IPS-18a (cell line): ENCODE data around the gene TBX21.
"Not testable (repeated sequence)": the region's sequence is repeated elsewhere in the genome, so short reads cannot be mapped to it uniquely, and the experiment has no call there.

Experiments used
- H3K27ac ChIP-seq: one replicate; pipeline ENCODE4 v1.5.1; 2013; ENCODE audit warnings: low read length
- H3K27me3 ChIP-seq: one replicate; pipeline ENCODE4 v1.6.1; 2013; ENCODE audit warnings: mild to moderate bottlenecking, low read length; ENCODE audit not compliant: control insufficient read depth, insufficient read depth
- H3K36me3 ChIP-seq: one replicate; pipeline ENCODE4 v1.6.1; 2013; ENCODE audit warnings: low read depth, low read length; ENCODE audit not compliant: control insufficient read depth
- H3K4me1 ChIP-seq: one replicate; pipeline ENCODE4 v1.6.1; 2013; ENCODE audit warnings: low read depth, low read length; ENCODE audit not compliant: control insufficient read depth
- H3K4me3 ChIP-seq: one replicate; pipeline ENCODE4 v1.5.1; 2013; ENCODE audit warnings: low read length
- H3K9ac ChIP-seq: one replicate; pipeline ENCODE4 v1.6.1; 2013; ENCODE audit warnings: mild to moderate bottlenecking, low read length, moderate library complexity
- H3K9me3 ChIP-seq: one replicate; pipeline ENCODE4 v1.6.1; 2013; ENCODE audit warnings: low read depth, low read length; ENCODE audit not compliant: control insufficient read depth

TBX21 gene

GRCh38 chr17:47773649-47774048 lies 40.6 kb downstream of the TBX21 start:
- not testable (repeated sequence) for H3K9ac ChIP-seq, H3K4me1 ChIP-seq, H3K4me3 ChIP-seq, H3K27ac ChIP-seq, H3K36me3 ChIP-seq, H3K9me3 ChIP-seq
- H3K27me3 ChIP-seq = peaks cover 20% of the 10 kb centered on the region

DNA sequence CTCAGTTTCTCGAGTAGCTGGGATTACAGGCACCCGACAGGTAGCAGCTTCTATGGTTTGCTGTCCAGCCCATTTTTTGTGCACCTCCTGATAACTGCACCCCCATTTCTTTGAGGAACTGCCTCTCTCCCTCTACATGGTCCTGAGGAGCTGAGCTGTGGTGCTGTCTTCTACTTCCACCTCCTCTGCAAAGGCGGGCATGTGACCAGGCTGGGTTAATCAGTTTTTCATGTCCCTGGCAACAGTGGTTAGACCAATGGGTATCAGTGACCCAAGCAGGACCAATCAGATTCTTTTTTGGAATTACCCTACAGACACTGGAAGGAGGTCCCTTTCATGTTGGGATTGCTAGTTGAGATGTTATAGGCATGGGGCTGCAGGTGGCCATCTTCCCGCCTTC lies 41.3 kb downstream of the TBX21 start:
- Histone ChIP-seq H3K27me3 (peaks cover 20% of the 10 kb centered on the region), H3K4me1 (no peaks in the 10 kb centered on the region), H3K4me3 (no peak overlapping the region), H3K27ac (no peak overlapping the region), H3K9me3 (no peaks in the 10 kb centered on the region), H3K36me3 (no peaks in the 10 kb centered on the region), H3K9ac (no peak overlapping the region)

DNA sequence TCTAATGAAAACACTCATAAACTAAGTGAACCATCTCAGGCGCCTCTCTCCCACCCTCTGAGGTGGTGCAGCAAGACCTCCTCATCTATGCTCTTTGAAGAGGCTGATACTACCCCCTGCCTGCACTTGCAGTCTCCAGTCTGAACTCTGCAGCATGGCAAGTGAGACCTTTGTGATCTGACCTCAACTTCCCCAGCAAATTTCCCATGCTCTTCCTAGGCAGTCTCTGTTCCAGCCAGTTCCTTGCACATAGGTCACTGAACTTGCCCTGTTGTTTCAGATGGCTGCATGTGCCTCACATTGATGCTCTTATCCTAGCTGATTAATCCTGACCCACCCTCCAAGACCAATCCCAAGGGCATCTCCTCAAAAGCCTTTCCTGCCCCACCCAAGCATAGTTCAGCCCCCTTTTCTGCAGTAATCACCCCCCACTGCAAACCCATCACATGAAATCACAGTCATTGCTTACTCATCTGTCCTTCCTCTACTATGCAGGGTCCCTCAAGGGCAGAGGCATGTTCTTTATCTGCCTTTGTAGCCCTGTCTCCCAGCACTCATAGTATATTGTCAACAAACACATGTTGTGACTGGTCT lies 42.0 kb downstream of the TBX21 start:
- no peak overlapping the region for H3K9ac ChIP-seq
- H3K4me3 ChIP-seq = no peak overlapping the region
- no peaks in the 10 kb centered on the region for H3K36me3 ChIP-seq
- H3K27ac ChIP-seq = no peak overlapping the region
- no peaks in the 10 kb centered on the region for H3K4me1 ChIP-seq
- H3K27me3 ChIP-seq = peaks cover 20% of the 10 kb centered on the region
- no peaks in the 10 kb centered on the region for H3K9me3 ChIP-seq

- no peaks in the 10 kb centered on the region for H3K9me3 ChIP-seq
- H3K4me1 ChIP-seq = no peaks in the 10 kb centered on the region
- H3K27me3 ChIP-seq = peaks cover 20% of the 10 kb centered on the region
- H3K4me3 ChIP-seq = no peak overlapping the region
- no peaks in the 10 kb centered on the region for H3K36me3 ChIP-seq
- no peak overlapping the region for H3K9ac ChIP-seq
- no peak overlapping the region for H3K27ac ChIP-seq
These were observed 43.5 kb downstream of the TBX21 start for GRCh38 chr17:47776330-47777197.

DNA sequence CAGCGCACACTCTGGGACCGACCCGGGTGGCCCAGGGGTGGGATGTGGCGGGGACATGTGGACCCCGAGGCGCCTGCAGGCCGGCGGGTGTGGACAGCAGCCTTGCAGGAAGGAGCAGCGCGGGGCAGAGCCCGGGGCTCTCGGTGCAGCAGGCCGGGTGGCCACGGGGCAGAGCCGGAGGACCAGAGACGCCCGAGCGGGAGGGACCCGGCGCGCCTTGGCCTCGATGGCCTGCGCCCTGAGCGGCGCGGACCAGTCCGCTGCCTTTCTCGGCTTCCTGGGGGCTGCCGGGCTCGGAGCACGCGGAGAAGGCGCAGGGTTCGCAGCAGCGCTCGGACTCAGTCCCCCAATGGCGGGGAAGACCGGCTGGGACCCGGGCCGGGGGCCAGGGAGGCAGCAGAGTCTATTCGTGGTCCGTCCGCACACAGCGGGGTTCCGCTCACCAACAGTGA lies 45.2 kb downstream of the TBX21 start:
- Histone ChIP-seq H3K9ac (no peak overlapping the region), H3K36me3 (no peaks in the 10 kb centered on the region), H3K4me1 (no peaks in the 10 kb centered on the region), H3K27ac (no peak overlapping the region), H3K4me3 (no peak overlapping the region), H3K9me3 (no peaks in the 10 kb centered on the region), H3K27me3 (peaks cover 18% of the 10 kb centered on the region)

DNA sequence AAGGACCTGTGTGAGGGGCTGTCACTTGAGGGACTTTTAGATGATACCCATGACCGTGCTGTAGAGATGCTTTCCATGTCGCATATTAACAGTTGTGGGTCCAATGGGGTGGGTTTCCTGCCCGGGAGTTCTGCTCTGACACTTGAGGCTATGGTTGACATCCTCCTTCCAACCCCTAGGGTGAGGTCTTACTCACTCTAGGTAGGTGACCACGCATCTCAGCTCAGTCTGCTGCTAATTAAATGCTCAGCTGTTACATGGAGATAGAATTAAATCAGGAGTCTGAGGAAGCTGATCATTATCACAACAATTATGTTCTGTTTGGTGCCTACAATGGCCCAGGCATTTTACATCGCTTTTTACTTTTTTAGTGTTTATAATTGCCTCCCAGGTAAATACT lies 48.4 kb downstream of the TBX21 start:
- Histone ChIP-seq H3K9me3 (no peaks in the 10 kb centered on the region), H3K27ac (no peak overlapping the region), H3K36me3 (no peaks in the 10 kb centered on the region), H3K9ac (no peak overlapping the region), H3K4me1 (no peaks in the 10 kb centered on the region), H3K4me3 (no peak overlapping the region), H3K27me3 (peaks cover 3% of the 10 kb centered on the region)

DNA sequence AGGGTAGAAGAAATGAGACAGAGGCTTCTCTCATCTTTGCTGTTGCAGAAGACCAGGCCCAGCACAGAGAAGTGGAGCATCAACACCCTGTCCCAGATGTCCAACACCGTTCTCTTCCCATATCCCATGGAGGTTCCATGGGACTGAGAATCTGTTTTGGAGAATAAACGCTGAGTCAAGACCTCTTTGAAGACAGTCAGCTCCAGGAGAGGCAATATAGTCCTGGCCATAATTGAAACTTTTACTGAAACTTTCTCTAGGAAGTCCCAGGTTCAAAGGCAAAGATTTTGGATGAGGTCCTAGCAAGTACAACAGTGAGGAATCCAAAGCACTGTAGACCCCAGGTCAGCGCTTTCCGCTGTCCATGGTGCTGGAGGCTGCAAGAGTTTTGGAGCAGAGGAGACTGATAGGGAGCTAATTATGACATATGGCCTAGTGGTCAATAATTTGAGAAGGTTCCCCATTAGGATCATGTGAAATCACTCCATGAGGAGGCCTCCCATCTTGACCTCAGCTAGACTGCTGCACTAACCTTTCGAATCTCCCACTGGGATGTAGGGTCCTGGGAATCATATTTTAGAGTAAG lies 52.6 kb downstream of the TBX21 start:
- H3K9me3 ChIP-seq = no peaks in the 10 kb centered on the region
- no peak overlapping the region for H3K27ac ChIP-seq
- no peak overlapping the region for H3K9ac ChIP-seq
- no peaks in the 10 kb centered on the region for H3K36me3 ChIP-seq
- H3K27me3 ChIP-seq = peaks cover 34% of the 10 kb centered on the region
- peaks cover 3% of the 10 kb centered on the region for H3K4me1 ChIP-seq
- H3K4me3 ChIP-seq = no peak overlapping the region

- no peak overlapping the region for H3K27ac ChIP-seq
- peaks cover 75% of the 10 kb centered on the region for H3K27me3 ChIP-seq
- peaks cover 3% of the 10 kb centered on the region for H3K4me1 ChIP-seq
- H3K36me3 ChIP-seq = no peaks in the 10 kb centered on the region
- H3K9ac ChIP-seq = peak overlapping the region; percentile 32
- H3K9me3 ChIP-seq = no peaks in the 10 kb centered on the region
- peak overlapping the region; percentile 68 for H3K4me3 ChIP-seq
These were observed 56.9 kb downstream of the TBX21 start for GRCh38 chr17:47789611-47790561.

GRCh38 chr17:47791025-47791424 lies 58.0 kb downstream of the TBX21 start:
- Histone ChIP-seq H3K9me3 (no peaks in the 10 kb centered on the region), H3K9ac (no peak overlapping the region), H3K4me3 (no peak overlapping the region), H3K27ac (no peak overlapping the region), H3K36me3 (no peaks in the 10 kb centered on the region), H3K4me1 (peaks cover 3% of the 10 kb centered on the region), H3K27me3 (peaks cover 80% of the 10 kb centered on the region)

GRCh38 chr17:47792457-47792856 lies 59.4 kb downstream of the TBX21 start:
- Histone ChIP-seq H3K9me3 (no peaks in the 10 kb centered on the region), H3K9ac (no peak overlapping the region), H3K4me3 (no peak overlapping the region), H3K27me3 (peaks cover 80% of the 10 kb centered on the region), H3K27ac (no peak overlapping the region), H3K36me3 (no peaks in the 10 kb centered on the region), H3K4me1 (peaks cover 3% of the 10 kb centered on the region)

DNA sequence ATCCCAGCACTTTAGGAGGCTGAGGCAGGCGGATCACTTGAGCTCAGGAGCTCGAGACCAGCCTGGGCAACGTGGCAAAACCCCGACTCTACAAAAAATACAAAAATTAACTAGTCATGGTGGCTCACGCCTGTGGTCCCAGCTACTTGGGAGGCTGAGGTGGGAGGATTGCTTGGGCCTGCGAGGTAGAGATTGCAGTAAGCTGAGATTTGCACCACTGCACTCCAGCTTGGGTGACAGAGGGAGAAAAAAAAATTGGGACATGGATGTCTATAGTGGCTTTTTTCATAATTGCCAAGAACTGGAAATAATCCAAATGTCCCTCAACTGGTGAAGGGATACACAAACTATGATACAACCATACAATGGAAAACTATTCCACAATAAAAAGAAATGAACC lies 59.9 kb downstream of the TBX21 start:
- no peak overlapping the region for H3K27ac ChIP-seq
- H3K4me3 ChIP-seq = no peak overlapping the region
- H3K27me3 ChIP-seq = peaks cover 76% of the 10 kb centered on the region
- peaks cover 3% of the 10 kb centered on the region for H3K4me1 ChIP-seq
- H3K36me3 ChIP-seq = no peaks in the 10 kb centered on the region
- no peaks in the 10 kb centered on the region for H3K9me3 ChIP-seq
- H3K9ac ChIP-seq = no peak overlapping the region
